Measurements from ENCODE around the gene RBM5. TPM values are rescaled to one million over a fixed set of nuclear protein-coding genes. Genes with fewer than 3 reads are reported as not detected.

Gene RBM5
- total RNA-seq, 1 donor from 2014 or later, result 161 TPM

GRCh38 chr3:50154840-50155490, 66.2 kb downstream of the RBM5 start, which contains the start of gene SEMA3F:
SEMA3F (plus strand) TSS chr3:50155324; CDS start chr3:50159623, 4,299 bp downstream.
- Mint-ChIP-seq H3K9me3 (no peaks in the 10 kb centered on the region), H3K27ac (peak within 1 kb of the TSS; percentile 43), H3K4me1 (peaks cover 10% of the 10 kb centered on the region), H3K36me3 (ENCODE audit: low read depth) (no peaks in the 10 kb centered on the region), H3K4me3 (peak within 1 kb of the TSS; percentile 82), H3K27me3 (peaks cover 50% of the 10 kb centered on the region)
- intact Hi-C loops (cut with micrococcal nuclease), result no loop called here
- DNase-seq, result peak; percentile 93

GRCh38 chr3:50155491-50155878, 66.8 kb downstream of the RBM5 start:
- Mint-ChIP-seq H3K27me3 (peaks cover 49% of the 10 kb centered on the region), H3K9me3 (no peaks in the 10 kb centered on the region), H3K27ac (no peak overlapping the region), H3K36me3 (ENCODE audit: low read depth) (no peaks in the 10 kb centered on the region), H3K4me1 (peaks cover 10% of the 10 kb centered on the region), H3K4me3 (peak overlapping the region; percentile 67)
- intact Hi-C loops (cut with micrococcal nuclease), result no loop called here
- no peak for DNase-seq

GRCh38 chr3:50155891-50156290, 67.2 kb downstream of the RBM5 start:
- Mint-ChIP-seq H3K9me3 (no peaks in the 10 kb centered on the region), H3K4me3 (peak overlapping the region; percentile 67), H3K27me3 (peaks cover 47% of the 10 kb centered on the region), H3K4me1 (peaks cover 10% of the 10 kb centered on the region), H3K36me3 (ENCODE audit: low read depth) (no peaks in the 10 kb centered on the region), H3K27ac (no peak overlapping the region)
- DNase-seq, result no peak
- intact Hi-C loops (cut with micrococcal nuclease), result no loop called here

- DNase-seq, result no peak
- Mint-ChIP-seq H3K4me3 (no peak overlapping the region), H3K27me3 (peaks cover 47% of the 10 kb centered on the region), H3K27ac (no peak overlapping the region), H3K9me3 (no peaks in the 10 kb centered on the region), H3K4me1 (peaks cover 10% of the 10 kb centered on the region), H3K36me3 (ENCODE audit: low read depth) (no peaks in the 10 kb centered on the region)
- intact Hi-C loops (cut with micrococcal nuclease), result no loop called here
Observed at GRCh38 chr3:50156549-50157493, 68.1 kb downstream of the RBM5 start.

GRCh38 chr3:50157827-50158529, 69.3 kb downstream of the RBM5 start:
- Mint-ChIP-seq H3K4me1 (peaks cover 10% of the 10 kb centered on the region), H3K9me3 (no peaks in the 10 kb centered on the region), H3K27me3 (peaks cover 45% of the 10 kb centered on the region), H3K36me3 (ENCODE audit: low read depth) (no peaks in the 10 kb centered on the region), H3K27ac (no peak overlapping the region), H3K4me3 (no peak overlapping the region)
- DNase-seq, result no peak
- intact Hi-C loops (cut with micrococcal nuclease), result no loop called here

- H3K27me3 Mint-ChIP-seq, result peaks cover 38% of the 10 kb centered on the region
- H3K4me3 Mint-ChIP-seq, result no peak overlapping the region
- H3K36me3 Mint-ChIP-seq (ENCODE audit: low read depth), result no peaks in the 10 kb centered on the region
- intact Hi-C loops (cut with micrococcal nuclease), result no loop called here
- no peaks in the 10 kb centered on the region for H3K9me3 Mint-ChIP-seq
- DNase-seq, result no peak
- no peak overlapping the region for H3K27ac Mint-ChIP-seq
- peaks cover 9% of the 10 kb centered on the region for H3K4me1 Mint-ChIP-seq
Observed at GRCh38 chr3:50158530-50159146, 69.9 kb downstream of the RBM5 start.

- peaks cover 3% of the 10 kb centered on the region for H3K4me1 Mint-ChIP-seq
- H3K4me3 Mint-ChIP-seq, result no peak overlapping the region
- no peaks in the 10 kb centered on the region for H3K36me3 Mint-ChIP-seq (ENCODE audit: low read depth)
- H3K27me3 Mint-ChIP-seq, result peaks cover 35% of the 10 kb centered on the region
- intact Hi-C loops (cut with micrococcal nuclease), result no loop called here
- H3K9me3 Mint-ChIP-seq, result no peaks in the 10 kb centered on the region
- H3K27ac Mint-ChIP-seq, result no peak overlapping the region
- DNase-seq, result no peak
Observed at GRCh38 chr3:50160561-50160983, 71.9 kb downstream of the RBM5 start.

GRCh38 chr3:50161320-50161719, 72.6 kb downstream of the RBM5 start:
- no peak overlapping the region for H3K4me3 Mint-ChIP-seq
- intact Hi-C loops (cut with micrococcal nuclease), result no loop called here
- H3K27ac Mint-ChIP-seq, result no peak overlapping the region
- H3K36me3 Mint-ChIP-seq (ENCODE audit: low read depth), result no peaks in the 10 kb centered on the region
- no peaks in the 10 kb centered on the region for H3K9me3 Mint-ChIP-seq
- peaks cover 3% of the 10 kb centered on the region for H3K4me1 Mint-ChIP-seq
- peaks cover 27% of the 10 kb centered on the region for H3K27me3 Mint-ChIP-seq
- no peak for DNase-seq

- Mint-ChIP-seq H3K36me3 (ENCODE audit: low read depth) (no peaks in the 10 kb centered on the region), H3K4me1 (peaks cover 3% of the 10 kb centered on the region), H3K4me3 (no peak overlapping the region), H3K27ac (no peak overlapping the region), H3K27me3 (peaks cover 19% of the 10 kb centered on the region), H3K9me3 (no peaks in the 10 kb centered on the region)
- DNase-seq, result no peak
- intact Hi-C loops (cut with micrococcal nuclease), result no loop called here
Observed at GRCh38 chr3:50162034-50162883, 73.5 kb downstream of the RBM5 start.

GRCh38 chr3:50163572-50164455, 75.1 kb downstream of the RBM5 start:
- Mint-ChIP-seq H3K27me3 (peaks cover 6% of the 10 kb centered on the region), H3K27ac (no peak overlapping the region), H3K9me3 (no peaks in the 10 kb centered on the region), H3K4me1 (no peaks in the 10 kb centered on the region), H3K36me3 (ENCODE audit: low read depth) (no peaks in the 10 kb centered on the region), H3K4me3 (no peak overlapping the region)
- no peak for DNase-seq
- intact Hi-C loops (cut with micrococcal nuclease), result no loop called here

GRCh38 chr3:50164481-50164880, 75.8 kb downstream of the RBM5 start:
- Mint-ChIP-seq H3K27me3 (peaks cover 4% of the 10 kb centered on the region), H3K4me1 (no peaks in the 10 kb centered on the region), H3K27ac (no peak overlapping the region), H3K4me3 (no peak overlapping the region), H3K36me3 (ENCODE audit: low read depth) (no peaks in the 10 kb centered on the region), H3K9me3 (no peaks in the 10 kb centered on the region)
- intact Hi-C loops (cut with micrococcal nuclease), result no loop called here
- no peak for DNase-seq
